ENCODE data around the gene OGDH.

OGDH gene

GRCh38 chr7:44638611-44639557 lies 32.5 kb downstream of the OGDH start:
- peak; percentile 75 for DNase-seq

- no peak for DNase-seq
Observed at GRCh38 chr7:44639671-44640321, 33.4 kb downstream of the OGDH start.

- DNase-seq: no peak
Observed at GRCh38 chr7:44643206-44643605, 36.8 kb downstream of the OGDH start.

GRCh38 chr7:44645254-44645653 lies 38.8 kb downstream of the OGDH start:
- DNase-seq: no peak

- no peak for DNase-seq
Observed at GRCh38 chr7:44645696-44646095, 39.3 kb downstream of the OGDH start.

- no peak for DNase-seq
Observed at GRCh38 chr7:44646176-44646920, 39.9 kb downstream of the OGDH start.

- no peak for DNase-seq
Observed at GRCh38 chr7:44646921-44647636, 40.7 kb downstream of the OGDH start.

- no peak for DNase-seq
Observed at GRCh38 chr7:44647981-44648714, 41.7 kb downstream of the OGDH start.

GRCh38 chr7:44650242-44650641 lies 43.8 kb downstream of the OGDH start:
- no peak for DNase-seq

GRCh38 chr7:44650772-44651171 lies 44.3 kb downstream of the OGDH start:
- no peak for DNase-seq

DNA sequence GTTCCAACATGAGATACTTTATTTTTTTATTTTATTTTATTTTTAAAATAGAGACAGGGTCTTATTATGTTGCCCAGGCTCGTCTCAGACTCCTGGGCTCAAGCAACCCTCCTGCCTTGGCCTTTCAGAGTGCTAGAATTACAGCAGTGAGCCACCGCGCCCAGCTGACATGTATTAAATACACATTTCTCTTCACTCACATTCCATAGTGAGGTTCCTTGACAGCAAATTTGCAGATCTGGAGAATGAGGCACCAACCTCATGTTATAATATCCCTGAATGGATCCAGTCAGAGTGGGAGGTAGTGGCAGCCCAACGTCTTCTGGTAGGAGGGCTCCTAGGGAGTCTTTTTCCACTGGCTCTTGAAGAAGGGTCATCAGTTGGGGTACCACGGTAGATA lies 46.1 kb downstream of the OGDH start:
- DNase-seq: no peak

DNA sequence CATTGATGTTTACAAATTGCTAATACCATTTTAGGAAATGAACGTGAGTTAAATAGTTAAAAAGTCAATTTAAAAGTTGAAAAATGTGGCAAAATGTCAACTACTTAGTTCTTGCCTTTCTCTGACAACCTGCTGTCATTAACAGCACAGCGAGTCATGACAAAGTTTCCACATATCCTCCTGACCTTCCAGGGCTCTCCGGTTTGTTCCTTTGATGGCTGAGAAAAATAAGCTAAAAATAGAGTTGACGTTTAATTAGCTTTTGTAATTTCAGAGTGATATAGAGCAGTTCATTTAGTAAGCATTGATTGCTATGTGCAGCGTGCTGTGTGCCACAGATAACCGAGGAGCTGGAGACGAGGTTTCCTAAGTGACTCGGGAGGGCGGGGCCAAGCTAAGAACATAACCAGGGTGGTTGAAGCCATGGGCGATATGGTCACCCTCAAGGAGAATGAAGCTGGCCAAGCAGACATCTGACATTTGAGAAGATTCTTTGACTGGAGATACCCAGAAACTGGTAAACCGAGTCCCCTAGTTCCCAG lies 47.9 kb downstream of the OGDH start:
- DNase-seq: no peak

DNA sequence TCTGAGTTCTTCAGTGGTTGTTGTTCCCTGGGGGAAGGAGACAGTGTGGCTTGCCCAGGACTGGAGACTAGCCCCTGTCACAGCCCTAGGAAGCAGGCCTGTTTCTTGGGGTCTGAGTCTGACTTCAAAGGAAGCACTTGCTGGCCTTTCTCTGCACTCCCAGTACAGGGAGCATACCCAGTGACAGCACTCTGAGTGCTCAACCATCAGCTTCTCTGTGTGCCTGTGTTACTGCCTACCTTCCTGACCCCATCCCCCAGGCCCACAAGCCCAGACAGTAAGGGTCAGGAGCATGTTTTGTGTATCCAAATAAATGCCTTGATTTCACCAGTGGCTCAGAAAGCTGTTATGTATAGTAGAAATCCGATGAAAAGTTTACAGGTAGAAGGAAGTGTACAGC lies 48.9 kb downstream of the OGDH start:
- DNase-seq: no peak

GRCh38 chr7:44658979-44659378 lies 52.6 kb downstream of the OGDH start:
- DNase-seq: no peak

- DNase-seq: no peak
Observed at GRCh38 chr7:44661233-44661632, 54.8 kb downstream of the OGDH start.

DNA sequence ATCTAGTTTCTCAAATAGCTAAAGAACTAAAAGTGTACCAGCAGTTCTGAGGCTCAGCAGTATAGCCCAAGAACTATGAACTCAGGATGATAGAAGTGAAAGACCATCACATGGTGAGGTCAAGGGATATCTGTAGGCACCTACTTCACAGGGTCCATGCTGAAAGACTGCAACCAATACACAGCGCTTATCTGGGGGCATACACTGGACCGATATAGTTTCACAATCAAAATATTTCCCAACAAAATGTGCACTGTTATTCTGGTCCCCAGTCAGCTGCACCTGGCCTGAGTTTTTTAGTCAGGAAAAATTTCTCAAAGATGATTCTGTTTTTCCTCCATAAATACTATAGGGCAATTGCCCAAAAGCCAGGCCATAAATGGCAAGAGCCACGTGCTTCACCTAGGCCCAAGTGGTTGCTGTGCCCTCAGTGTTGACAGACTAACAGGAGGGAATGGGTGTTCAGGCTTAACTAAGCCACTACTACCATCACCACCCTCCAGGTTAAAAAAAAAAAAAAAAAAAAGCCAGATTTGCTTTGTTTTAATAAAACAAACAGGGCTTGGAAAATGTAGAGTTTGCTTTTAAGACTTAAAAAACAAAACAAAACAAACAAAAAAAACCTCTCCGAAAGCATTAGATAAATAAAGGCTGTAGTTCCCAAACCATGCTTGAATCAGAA lies 58.5 kb downstream of the OGDH start:
- DNase-seq: no peak

- DNase-seq: no peak
Observed at GRCh38 chr7:44665531-44666213, 59.2 kb downstream of the OGDH start.

- no peak for DNase-seq
Observed at GRCh38 chr7:44666566-44666965, 60.1 kb downstream of the OGDH start.

GRCh38 chr7:44667190-44667589 lies 60.8 kb downstream of the OGDH start:
- DNase-seq: no peak

- no peak for DNase-seq
Observed at GRCh38 chr7:44671069-44671468, 64.6 kb downstream of the OGDH start.

DNA sequence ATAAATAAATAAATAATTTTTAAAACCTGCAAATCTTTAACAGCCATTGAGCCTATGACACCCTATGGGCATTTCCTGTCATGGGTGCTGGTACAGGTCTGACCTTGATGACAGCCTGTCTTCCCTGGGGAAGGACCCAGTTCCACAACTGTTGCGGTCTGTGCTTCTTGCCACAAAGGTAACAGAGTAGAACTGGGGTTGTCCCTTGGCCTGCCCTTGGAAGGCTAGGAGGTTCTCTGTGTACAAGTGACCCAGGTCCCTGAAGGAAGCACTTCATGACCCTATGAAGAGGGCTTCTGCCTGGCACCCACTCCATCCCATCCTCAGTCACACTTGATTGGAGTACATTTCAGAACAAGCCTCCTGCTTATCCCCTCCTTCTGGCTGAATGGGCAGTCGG lies 66.9 kb downstream of the OGDH start:
- DNase-seq: no peak
